ENCODE results near the gene CDH23.

GRCh38 chr10:71694039-71694501 is 297.4 kb downstream of the CDH23 start:
- TF ChIP-seq TAF1 (IDR thresholded peaks at IDR 0.05; ENCODE audit: control insufficient read depth, extremely low read depth, insufficient read depth, low read length, severe bottlenecking) (no peak), ZNF197 (CRISPR knock-in tag; IDR thresholded peaks at IDR 0.05; ENCODE audit: low read depth) (no peak), JUNB (CRISPR knock-in tag; conservative IDR thresholded peaks at IDR 0.05) (no peak), PHF21A (IDR thresholded peaks at IDR 0.05; ENCODE audit: borderline replicate concordance, low read depth) (no peak), SIN3B (IDR thresholded peaks at IDR 0.05; ENCODE audit: low read depth) (no peak), POLR2A (conservative IDR thresholded peaks at IDR 0.05) (no peak), CTCF (IDR thresholded peaks at IDR 0.05 in 2 of 3, conservative IDR thresholded peaks at IDR 0.05 in 1 of 3; ENCODE audit: insufficient read depth in 2 of 3, low read depth in 1 of 3, low read length in 3 of 3) (no peak), TFE3 (CRISPR knock-in tag; IDR thresholded peaks at IDR 0.05) (no peak), UBTF (IDR thresholded peaks at IDR 0.05; ENCODE audit: borderline replicate concordance in 1 of 2, low read depth in 2 of 2, low read length in 2 of 2) (no peak)
